T-helper 17 cell (primary cell): ENCODE results near the gene TSPAN14. TPM values are rescaled to one million over a fixed set of nuclear protein-coding genes. Genes with fewer than 3 reads are reported as not detected.
"Not testable (repeated sequence)": the region's sequence is repeated elsewhere in the genome, so short reads cannot be mapped to it uniquely, and the experiment has no call there.

Experiments used
- ATAC-seq: fragments of 150-1000 bp; cut with Tn5 transposase; 2 replicates; pipeline ENCODE4 v1.10.0; 2021; ENCODE audit warnings: mild to moderate bottlenecking, moderate library complexity
- DNase-seq, 3 donors: peaks; one replicate each; pipeline versions ENCODE4 v3.0.0 to v3.0.0-alpha.2; 2020 to 2021
- H3K9me3 ChIP-seq: one replicate; pipeline ENCODE4 v1.7.0; 2013; ENCODE audit warnings: low read length, mild to moderate bottlenecking; ENCODE audit not compliant: control insufficient read depth, poor library complexity, severe bottlenecking
- H3K27ac Mint-ChIP-seq: one replicate; pipeline ENCODE4 v1.8.0; 2022; ENCODE audit warnings: mild to moderate bottlenecking, moderate library complexity, mixed read lengths
- H3K27me3 Mint-ChIP-seq: one replicate; pipeline ENCODE4 v1.8.0; 2022; ENCODE audit warnings: mixed read lengths
- H3K36me3 Mint-ChIP-seq: one replicate; pipeline ENCODE4 v1.8.0; 2022; ENCODE audit warnings: low read depth, mixed read lengths
- H3K4me1 Mint-ChIP-seq: one replicate; pipeline ENCODE4 v1.8.0; 2022; ENCODE audit warnings: mild to moderate bottlenecking, mixed read lengths
- H3K4me3 Mint-ChIP-seq: one replicate; pipeline ENCODE4 v1.8.0; 2022; ENCODE audit warnings: mild to moderate bottlenecking, moderate library complexity, mixed read lengths
- total RNA-seq, 4 donors: library from RNA in 2 of 4; stranded (reverse) in 2 of 4; gene quantifications; one replicate each; pipeline ENCODE4 v1.2.3 and lab custom pipeline; 2022 to 2026

The TSPAN14 gene
- total RNA-seq, 2 donors from 2014 or later = 118 to 139 TPM

DNA sequence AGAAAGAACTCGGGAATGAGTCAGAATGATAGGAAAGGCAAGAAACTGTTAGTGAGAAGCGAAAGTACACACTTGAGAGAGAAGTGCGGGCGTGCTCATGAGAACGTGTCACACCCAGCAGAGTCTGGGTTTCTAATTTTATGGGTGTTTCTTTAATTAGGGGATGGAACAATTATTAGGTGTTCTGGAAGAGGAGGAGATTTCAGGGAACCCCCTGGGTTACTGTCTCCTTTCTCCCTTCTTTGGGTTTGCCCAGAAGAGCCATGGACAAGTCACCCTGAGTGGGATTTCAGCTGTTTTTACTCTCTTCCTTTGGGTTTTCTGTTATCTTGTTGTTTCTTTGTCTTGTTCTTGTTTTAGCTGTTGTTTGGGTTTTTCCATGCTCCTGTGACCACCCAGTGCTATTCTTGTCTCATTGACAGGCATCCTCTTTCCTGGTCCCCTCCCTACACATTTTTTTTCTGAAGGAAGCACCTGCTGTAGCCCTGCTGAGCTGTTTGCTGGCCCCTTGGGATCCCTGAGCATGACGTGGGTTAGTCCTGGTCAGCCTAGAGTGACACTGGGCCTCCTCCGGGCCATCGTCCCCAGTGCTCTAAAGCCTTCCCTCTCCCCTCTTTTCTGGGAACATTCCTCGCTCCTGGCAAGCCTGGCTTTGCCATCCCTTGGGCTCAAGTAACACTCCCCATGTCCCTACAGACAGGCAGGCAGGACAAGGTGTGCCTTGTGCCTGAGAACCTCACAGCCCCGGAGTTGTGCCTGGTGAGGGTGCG lies 87.1 kb downstream of the TSPAN14 start:
- Mint-ChIP-seq H3K36me3 (peaks cover 7% of the 10 kb centered on the region), H3K27me3 (no peaks in the 10 kb centered on the region), H3K4me1 (peaks cover 11% of the 10 kb centered on the region), H3K27ac (peak overlapping the region; percentile 88), H3K4me3 (no peak overlapping the region)
- ATAC-seq (no peak), DNase-seq (no peak)
- H3K9me3 ChIP-seq = no peaks in the 10 kb centered on the region

DNA sequence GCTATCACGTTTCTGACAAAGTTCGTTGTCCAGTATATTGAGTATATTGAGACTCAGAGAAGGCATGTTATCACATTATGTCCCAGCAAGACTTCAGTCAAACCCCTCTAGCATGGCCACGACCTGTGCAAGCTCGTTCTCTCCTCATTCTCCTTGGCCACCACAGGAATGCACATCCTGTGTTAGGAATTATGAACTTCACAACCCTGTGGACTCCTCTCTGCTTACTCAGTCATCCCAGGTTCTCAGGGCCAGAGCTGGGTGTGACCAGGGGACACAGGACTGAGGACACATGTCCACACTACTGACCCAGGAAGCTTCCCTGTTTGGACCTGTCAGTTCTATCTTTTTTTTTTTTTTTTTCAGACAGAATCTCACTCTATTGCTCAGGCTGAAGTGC lies 87.9 kb downstream of the TSPAN14 start:
- H3K27ac Mint-ChIP-seq = no peak overlapping the region

DNA sequence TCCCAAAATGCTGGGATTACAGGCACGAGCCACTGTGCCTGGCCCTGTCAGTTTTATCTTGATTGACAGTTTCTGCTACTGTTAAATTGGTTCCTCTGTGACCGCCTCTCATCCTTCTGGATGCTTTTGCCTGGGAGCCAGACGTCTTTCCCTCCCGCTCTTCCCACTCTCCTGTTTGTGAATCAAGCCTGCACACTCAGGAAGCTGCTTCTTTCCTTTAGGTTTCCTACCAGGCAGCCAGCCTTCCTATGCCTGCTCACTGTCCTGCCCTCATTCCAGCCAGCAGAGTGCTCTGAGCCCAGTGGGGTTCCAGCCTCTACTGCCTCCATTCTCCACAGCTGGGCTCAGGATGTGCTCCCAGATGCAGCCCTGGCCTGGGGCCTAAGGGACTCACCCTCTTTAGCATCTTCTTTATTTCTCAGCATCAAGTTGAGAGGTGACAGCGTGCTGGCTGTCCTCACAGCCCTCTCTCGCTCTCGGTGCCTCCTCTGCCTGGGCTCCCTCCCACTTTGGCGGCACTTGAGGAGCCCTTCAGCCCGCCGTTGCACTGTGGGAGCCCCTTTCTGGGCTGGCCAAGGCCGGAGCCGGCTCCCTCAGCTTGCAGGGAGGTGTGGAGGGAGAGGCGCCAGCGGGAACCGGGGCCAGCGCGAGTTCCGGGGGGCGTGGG lies 88.7 kb downstream of the TSPAN14 start:
- no peak for ATAC-seq
- Mint-ChIP-seq H3K4me3 (no peak overlapping the region), H3K36me3 (peaks cover 7% of the 10 kb centered on the region), H3K27ac (no peak overlapping the region), H3K27me3 (no peaks in the 10 kb centered on the region), H3K4me1 (peaks cover 8% of the 10 kb centered on the region)
- no peak for DNase-seq
- no peaks in the 10 kb centered on the region for H3K9me3 ChIP-seq

More for the DNA sequence above, 87.9 kb downstream of the TSPAN14 start:
- ATAC-seq = no peak
- DNase-seq = no peak
- peaks cover 6% of the 10 kb centered on the region for H3K4me1 Mint-ChIP-seq
- no peak overlapping the region for H3K4me3 Mint-ChIP-seq
- H3K27me3 Mint-ChIP-seq = no peaks in the 10 kb centered on the region
- H3K9me3 ChIP-seq = no peaks in the 10 kb centered on the region
- H3K36me3 Mint-ChIP-seq = peaks cover 7% of the 10 kb centered on the region

DNA sequence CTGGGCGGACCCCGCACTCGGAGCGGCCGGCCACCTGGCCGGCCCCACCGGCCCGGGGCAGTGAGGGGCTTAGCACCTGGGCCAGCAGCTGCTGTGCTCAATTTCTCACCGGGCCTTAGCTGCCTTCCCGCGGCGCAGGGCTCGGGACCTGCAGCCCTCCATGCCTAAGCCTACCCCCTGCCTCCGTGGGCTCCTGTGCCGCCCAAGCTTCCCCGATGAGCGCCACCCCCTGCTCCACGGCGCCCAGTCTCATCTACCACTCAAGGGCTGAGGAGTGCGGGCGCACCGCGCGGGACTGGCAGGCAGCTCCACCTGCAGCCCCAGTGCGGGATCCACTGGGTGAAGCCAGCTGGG lies 89.2 kb downstream of the TSPAN14 start:
- H3K4me1 Mint-ChIP-seq, H3K4me3 Mint-ChIP-seq, H3K36me3 Mint-ChIP-seq, H3K9me3 ChIP-seq, DNase-seq, ATAC-seq, H3K27ac Mint-ChIP-seq, H3K27me3 Mint-ChIP-seq: not testable (repeated sequence)

DNA sequence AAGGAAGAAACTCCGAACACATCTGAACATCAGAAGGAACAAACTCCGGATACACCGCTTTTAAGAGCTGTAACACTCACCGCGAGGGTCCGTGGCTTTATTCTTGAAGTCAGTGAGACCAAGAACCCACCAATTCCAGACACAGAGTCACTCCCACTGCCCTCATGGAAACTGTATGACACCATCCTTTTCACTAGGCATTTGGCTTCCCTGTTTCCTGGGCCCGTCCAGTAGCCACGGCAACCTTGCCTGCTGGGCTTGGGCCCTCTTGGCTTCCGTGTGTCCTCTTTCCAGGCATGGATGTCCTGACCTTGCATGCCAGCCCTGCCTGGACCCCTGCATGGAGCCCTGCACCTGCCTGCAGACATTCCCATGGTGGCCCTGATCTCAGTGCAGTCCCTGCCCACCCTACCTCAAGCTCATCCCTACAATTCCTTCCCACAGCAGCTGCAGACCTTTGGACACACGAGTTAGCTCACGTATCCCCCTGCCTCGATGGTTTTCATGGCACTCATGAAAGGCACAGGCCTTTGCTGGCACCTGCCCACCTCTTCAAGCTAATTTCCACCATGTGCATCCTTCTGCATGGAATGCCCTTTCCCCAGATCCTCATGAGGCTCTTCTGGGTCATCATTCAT lies 90.3 kb downstream of the TSPAN14 start:
- Mint-ChIP-seq H3K4me3 (no peak overlapping the region), H3K27me3 (peaks cover 12% of the 10 kb centered on the region), H3K27ac (no peak overlapping the region), H3K4me1 (peaks cover 8% of the 10 kb centered on the region), H3K36me3 (peaks cover 7% of the 10 kb centered on the region)
- H3K9me3 ChIP-seq = no peaks in the 10 kb centered on the region
- DNase-seq (no peak), ATAC-seq (no peak)

DNA sequence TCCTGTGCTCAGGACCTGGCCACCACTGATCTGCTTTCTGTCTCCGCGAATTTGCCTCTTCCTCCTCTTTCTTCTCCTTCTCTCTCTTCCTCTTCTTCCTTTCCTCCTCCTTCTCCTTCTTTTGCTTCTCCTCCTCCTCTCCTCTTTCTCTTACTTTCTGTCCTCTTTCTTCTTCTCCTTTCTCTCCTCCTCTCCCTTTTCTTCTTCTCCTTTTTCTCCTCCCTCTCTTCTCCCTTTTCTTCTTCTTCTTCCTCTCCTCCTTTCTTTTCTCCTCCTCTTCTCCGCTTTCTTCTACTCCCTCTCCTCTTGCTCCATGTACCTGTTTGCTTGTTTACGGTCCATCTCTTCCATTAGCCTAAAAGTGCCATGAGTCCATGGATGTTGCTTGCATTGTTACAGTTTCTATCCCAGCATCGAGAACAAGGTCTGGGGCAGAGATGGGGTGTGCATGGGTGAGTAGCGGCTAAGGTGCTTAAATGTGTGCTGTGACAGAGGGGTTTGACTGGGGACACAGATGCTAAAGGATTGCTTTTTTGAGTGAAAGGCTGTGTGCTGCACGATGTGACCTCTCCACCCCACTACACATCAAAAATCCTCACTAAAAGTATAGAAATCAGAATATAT lies 91.3 kb downstream of the TSPAN14 start:
- H3K27me3 Mint-ChIP-seq = peaks cover 13% of the 10 kb centered on the region
- peaks cover 7% of the 10 kb centered on the region for H3K36me3 Mint-ChIP-seq
- peak overlapping the region; percentile 49 for H3K27ac Mint-ChIP-seq
- peaks cover 8% of the 10 kb centered on the region for H3K4me1 Mint-ChIP-seq
- no peaks in the 10 kb centered on the region for H3K9me3 ChIP-seq
- DNase-seq (no peak), ATAC-seq (no peak)
- H3K4me3 Mint-ChIP-seq = no peak overlapping the region

DNA sequence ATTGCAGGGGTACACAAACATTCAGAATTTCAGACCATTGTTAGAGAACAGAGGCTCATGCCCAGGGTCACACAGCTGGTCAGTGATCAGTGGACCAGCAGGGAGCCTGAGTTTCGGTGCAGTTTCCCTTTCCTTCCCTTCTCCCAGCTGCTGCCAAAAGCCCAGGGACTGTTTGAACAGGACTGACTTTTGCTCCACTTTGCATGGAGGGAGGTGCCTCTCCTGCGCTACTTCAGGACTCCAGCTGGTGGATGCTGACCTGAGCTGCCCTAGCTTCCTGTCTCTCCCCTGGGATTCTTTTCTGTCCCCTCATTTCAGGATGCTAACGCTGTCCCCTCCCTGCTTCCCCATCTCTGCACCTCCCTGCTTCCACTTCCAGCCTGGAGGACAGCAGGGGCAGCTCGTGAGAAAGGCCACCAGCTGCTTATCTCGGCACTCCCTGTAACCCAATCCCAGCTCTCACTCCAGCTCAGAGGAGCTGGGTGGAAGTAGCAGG lies 98.1 kb downstream of the TSPAN14 start:
- Mint-ChIP-seq H3K27ac (no peak overlapping the region), H3K4me3 (no peak overlapping the region), H3K36me3 (no peaks in the 10 kb centered on the region), H3K4me1 (peaks cover 7% of the 10 kb centered on the region), H3K27me3 (peaks cover 25% of the 10 kb centered on the region)
- H3K9me3 ChIP-seq = no peaks in the 10 kb centered on the region
- DNase-seq (no peak), ATAC-seq (no peak)

DNA sequence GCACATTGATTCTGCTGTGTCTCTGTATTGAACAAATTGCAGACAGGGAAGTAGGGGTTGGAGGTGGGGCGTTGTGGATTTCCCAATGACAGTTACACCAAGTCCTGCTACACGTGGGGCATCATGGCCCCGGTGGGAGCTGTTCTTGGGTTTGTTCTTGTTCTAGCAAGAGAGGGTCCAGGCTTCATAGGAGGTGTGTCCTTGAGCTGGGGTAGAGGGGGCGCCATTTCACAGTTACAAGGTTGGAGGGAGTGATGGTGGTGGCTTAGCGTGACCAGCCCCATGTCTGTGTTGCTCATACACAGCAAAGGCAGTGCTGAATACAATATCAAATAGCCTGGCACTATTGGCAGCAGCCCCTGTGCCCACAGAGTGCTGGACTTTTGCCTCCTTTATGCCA lies 99.3 kb downstream of the TSPAN14 start:
- H3K9me3 ChIP-seq = no peaks in the 10 kb centered on the region
- Mint-ChIP-seq H3K27ac (no peak overlapping the region), H3K27me3 (peaks cover 22% of the 10 kb centered on the region), H3K4me3 (no peak overlapping the region), H3K4me1 (peaks cover 5% of the 10 kb centered on the region), H3K36me3 (no peaks in the 10 kb centered on the region)
- ATAC-seq (no peak), DNase-seq (no peak)

DNA sequence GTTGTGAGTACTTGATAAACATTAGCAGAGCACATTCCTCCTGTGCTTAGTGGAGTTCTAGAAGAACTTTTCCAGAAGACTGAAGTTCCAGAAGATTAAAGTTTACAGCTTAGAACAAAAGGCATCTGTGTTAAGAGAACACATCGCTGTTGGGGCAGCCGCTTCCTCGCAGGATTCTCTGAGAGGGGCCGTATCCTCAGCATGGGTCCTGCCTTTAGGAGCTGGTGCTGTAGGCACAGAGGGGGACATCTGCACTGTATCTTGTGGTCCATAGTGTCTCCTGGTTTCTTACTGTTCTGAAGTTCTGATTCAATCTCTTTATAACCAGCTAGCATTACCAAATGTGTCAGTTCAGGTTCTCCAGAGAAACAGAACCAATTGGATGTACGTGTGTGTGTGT lies 99.9 kb downstream of the TSPAN14 start:
- H3K9me3 ChIP-seq = no peaks in the 10 kb centered on the region
- ATAC-seq (no peak), DNase-seq (no peak)
- Mint-ChIP-seq H3K27me3 (peaks cover 16% of the 10 kb centered on the region), H3K4me3 (no peak overlapping the region), H3K4me1 (peaks cover 5% of the 10 kb centered on the region), H3K27ac (no peak overlapping the region), H3K36me3 (no peaks in the 10 kb centered on the region)

DNA sequence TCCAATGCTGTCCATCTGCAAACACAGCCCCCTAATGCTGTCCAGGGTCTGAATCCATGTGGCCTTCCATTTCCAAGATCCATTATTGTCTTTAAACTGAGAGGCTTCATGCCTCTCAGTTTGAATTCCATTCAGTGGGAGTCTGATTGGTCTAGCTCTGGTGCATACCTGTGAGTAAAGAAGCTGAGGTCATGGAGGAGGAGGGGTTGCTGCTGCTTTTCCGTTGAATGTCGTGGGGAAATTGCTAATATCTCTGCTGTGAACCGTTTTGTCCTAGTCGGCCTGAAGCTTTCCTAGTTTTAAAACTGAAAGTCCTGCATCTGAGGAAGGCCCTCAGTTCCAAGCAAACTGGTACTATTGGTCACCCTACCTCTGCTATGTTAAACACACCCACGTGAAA lies 101.3 kb downstream of the TSPAN14 start:
- ATAC-seq = no peak
- no peaks in the 10 kb centered on the region for H3K9me3 ChIP-seq
- DNase-seq = no peak
- no peak overlapping the region for H3K27ac Mint-ChIP-seq
- H3K27me3 Mint-ChIP-seq = peaks cover 12% of the 10 kb centered on the region
- H3K4me1 Mint-ChIP-seq = peaks cover 5% of the 10 kb centered on the region
- H3K36me3 Mint-ChIP-seq = no peaks in the 10 kb centered on the region
- no peak overlapping the region for H3K4me3 Mint-ChIP-seq

DNA sequence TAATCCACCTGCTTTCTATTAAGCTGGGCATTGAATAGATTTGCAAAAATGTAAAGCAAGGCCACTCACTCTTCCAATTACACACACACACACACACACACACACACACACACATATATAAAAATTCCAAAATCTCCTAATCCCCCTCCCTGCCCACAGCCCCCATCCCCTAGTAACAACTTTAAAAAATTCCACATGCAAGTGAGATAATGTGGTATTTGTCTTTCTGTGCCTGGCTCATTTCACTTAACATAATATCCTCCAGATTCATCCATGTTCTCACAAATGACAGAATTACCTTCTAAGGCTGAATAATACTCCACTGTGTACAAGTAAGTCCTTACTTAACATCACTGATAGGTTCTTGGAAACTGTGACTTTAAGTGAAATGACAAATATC lies 107.8 kb downstream of the TSPAN14 start:
- Mint-ChIP-seq H3K27ac (no peak overlapping the region), H3K4me3 (no peak overlapping the region), H3K27me3 (no peaks in the 10 kb centered on the region), H3K4me1 (no peaks in the 10 kb centered on the region), H3K36me3 (no peaks in the 10 kb centered on the region)
- no peak for DNase-seq
- ATAC-seq = no peak
- no peaks in the 10 kb centered on the region for H3K9me3 ChIP-seq

DNA sequence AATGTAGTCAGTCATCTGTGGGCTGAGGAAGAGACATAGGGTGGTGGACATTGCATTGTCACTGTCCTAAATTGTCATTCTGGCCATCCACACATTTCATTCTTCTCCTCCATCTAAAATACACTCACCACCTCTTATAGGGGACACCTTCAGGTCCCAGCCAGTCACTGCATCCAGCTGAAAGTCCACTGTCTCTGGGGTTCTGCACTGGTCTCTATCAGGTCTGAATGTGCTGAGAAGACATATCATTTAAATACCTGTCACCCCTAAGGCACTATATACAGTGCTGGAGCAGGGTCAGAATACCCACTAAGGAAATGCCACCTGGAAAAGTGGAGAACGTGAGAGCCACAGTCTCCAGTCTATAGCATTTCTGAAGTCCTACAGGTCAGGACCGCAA lies 113.2 kb downstream of the TSPAN14 start:
- no peak overlapping the region for H3K4me3 Mint-ChIP-seq
- DNase-seq = no peak

More for the DNA sequence above, 113.2 kb downstream of the TSPAN14 start:
- H3K9me3 ChIP-seq = no peaks in the 10 kb centered on the region
- no peaks in the 10 kb centered on the region for H3K36me3 Mint-ChIP-seq
- ATAC-seq = no peak
- H3K27ac Mint-ChIP-seq = no peak overlapping the region
- H3K27me3 Mint-ChIP-seq = peaks cover 23% of the 10 kb centered on the region
- H3K4me1 Mint-ChIP-seq = no peaks in the 10 kb centered on the region
